ENCODE data around the gene KCNIP1.

The KCNIP1 gene

GRCh38 chr5:170510126-170510525, 6.3 kb downstream of the KCNIP1 start:
- in situ Hi-C loops (cut with HindIII; ENCODE audit: low sequenced_read_pairs), result no loop called here
- DNase-seq (ENCODE audit: low read depth, low spot score), result no peak
- H3K4me3 ChIP-seq (ENCODE audit: low read depth, low read length), result no peak overlapping the region
- TF ChIP-seq, protein P1, sequence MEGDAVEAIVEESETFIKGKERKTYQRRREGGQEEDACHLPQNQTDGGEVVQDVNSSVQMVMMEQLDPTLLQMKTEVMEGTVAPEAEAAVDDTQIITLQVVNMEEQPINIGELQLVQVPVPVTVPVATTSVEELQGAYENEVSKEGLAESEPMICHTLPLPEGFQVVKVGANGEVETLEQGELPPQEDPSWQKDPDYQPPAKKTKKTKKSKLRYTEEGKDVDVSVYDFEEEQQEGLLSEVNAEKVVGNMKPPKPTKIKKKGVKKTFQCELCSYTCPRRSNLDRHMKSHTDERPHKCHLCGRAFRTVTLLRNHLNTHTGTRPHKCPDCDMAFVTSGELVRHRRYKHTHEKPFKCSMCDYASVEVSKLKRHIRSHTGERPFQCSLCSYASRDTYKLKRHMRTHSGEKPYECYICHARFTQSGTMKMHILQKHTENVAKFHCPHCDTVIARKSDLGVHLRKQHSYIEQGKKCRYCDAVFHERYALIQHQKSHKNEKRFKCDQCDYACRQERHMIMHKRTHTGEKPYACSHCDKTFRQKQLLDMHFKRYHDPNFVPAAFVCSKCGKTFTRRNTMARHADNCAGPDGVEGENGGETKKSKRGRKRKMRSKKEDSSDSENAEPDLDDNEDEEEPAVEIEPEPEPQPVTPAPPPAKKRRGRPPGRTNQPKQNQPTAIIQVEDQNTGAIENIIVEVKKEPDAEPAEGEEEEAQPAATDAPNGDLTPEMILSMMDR (IDR thresholded peaks at IDR 0.05; ENCODE audit: low read depth, low read length), result no peak

DNA sequence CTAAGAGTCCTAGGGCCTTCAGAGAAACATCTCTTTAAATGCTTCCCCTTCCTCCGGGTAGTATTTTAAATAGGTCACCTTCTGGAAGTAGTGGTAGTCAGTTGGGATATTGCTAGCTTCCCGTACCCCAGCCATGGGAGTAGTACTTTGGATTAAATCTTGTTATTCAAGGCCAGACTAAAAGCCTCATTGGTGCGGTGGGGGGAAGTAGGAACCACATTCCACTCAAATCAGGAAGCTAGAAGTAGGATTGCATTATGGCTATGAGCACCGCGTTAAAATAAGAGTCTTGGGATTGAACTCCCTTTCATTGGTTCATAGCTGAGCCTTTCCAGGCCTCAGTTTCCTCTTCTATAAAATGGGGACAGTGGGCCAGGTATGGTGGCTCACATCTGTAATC, 6.7 kb downstream of the KCNIP1 start:
- no peak for DNase-seq (ENCODE audit: low read depth, low spot score)
- no peak overlapping the region for H3K4me3 ChIP-seq (ENCODE audit: low read depth, low read length)
- TF ChIP-seq, protein P1 (IDR thresholded peaks at IDR 0.05; ENCODE audit: low read depth, low read length), result no peak
- in situ Hi-C loops (cut with HindIII; ENCODE audit: low sequenced_read_pairs), result no loop called here

GRCh38 chr5:170511551-170512258, 7.9 kb downstream of the KCNIP1 start:
- in situ Hi-C loops (cut with HindIII; ENCODE audit: low sequenced_read_pairs), result no loop called here
- no peak overlapping the region for H3K4me3 ChIP-seq (ENCODE audit: low read depth, low read length)
- no peak for DNase-seq (ENCODE audit: low read depth, low spot score)
- TF ChIP-seq, protein P1 (IDR thresholded peaks at IDR 0.05; ENCODE audit: low read depth, low read length), result no peak

DNA sequence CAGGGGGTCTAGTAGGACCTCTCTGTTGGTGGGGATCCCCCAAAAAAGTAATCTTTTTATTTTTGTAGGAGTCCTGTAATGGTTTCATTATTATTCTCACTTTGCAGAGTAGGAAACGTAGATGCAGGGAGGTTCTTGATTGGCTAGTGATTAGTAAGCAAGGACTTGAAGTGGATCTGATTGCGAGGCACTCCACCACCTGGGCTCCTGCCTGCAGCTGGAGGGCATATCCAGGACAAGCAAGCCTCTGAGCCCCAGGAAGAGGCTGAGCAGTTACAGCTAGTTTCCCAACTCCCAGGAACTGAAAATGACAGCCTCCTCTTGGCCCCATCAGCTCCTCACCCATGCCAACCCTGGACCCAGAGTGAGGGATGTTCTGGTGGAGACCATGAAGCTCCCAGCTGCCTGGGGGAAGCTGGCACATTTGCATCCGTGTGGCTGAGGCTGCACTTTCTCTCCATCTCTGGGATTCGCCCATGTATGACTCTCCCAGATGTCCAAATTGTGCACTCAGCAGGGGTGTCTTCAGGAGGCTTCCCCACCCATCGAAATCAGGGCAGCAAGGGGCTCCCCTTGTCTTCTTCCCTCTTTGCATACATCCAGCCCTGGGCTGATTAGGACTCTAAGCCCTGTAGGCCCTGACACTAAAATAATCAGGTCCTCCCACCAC, 10.2 kb downstream of the KCNIP1 start:
- DNase-seq (ENCODE audit: low read depth, low spot score), result no peak
- H3K4me3 ChIP-seq (ENCODE audit: low read depth, low read length), result no peak overlapping the region
- TF ChIP-seq, protein P1 (IDR thresholded peaks at IDR 0.05; ENCODE audit: low read depth, low read length), result no peak
- in situ Hi-C loops (cut with HindIII; ENCODE audit: low sequenced_read_pairs), result no loop called here

- H3K4me3 ChIP-seq (ENCODE audit: low read depth, low read length), result no peak overlapping the region
- in situ Hi-C loops (cut with HindIII; ENCODE audit: low sequenced_read_pairs), result no loop called here
- TF ChIP-seq, protein P1 (IDR thresholded peaks at IDR 0.05; ENCODE audit: low read depth, low read length), result no peak
- no peak for DNase-seq (ENCODE audit: low read depth, low spot score)
Measured at GRCh38 chr5:170517411-170517810, 13.6 kb downstream of the KCNIP1 start.

- no peak overlapping the region for H3K4me3 ChIP-seq (ENCODE audit: low read depth, low read length)
- DNase-seq (ENCODE audit: low read depth, low spot score), result no peak
- in situ Hi-C loops (cut with HindIII; ENCODE audit: low sequenced_read_pairs), result no loop called here
- TF ChIP-seq, protein P1 (IDR thresholded peaks at IDR 0.05; ENCODE audit: low read depth, low read length), result no peak
Measured at GRCh38 chr5:170518277-170518676, 14.5 kb downstream of the KCNIP1 start.
